ENCODE results near the gene STOX2.

DNA sequence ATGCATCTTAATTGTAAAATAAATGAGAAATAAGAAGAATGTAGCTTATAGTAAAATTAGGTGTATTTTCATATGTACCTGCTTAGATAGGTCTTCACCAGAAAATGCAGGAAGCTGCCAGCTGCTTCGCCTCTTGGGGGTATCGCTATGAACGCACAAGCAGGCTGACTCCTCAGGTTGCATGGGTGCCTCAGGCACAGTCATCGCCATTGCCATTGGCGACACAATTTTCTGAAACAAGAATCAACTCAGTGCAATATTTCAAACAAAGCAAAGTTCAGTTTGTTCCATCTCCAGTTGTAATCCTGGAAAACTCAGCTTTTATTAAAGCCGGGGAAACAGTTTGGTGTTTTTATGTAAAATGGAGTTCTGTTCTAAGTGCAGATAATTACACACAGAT lies 29.7 kb downstream of the STOX2 start:
- TF ChIP-seq POLR2AphosphoS5 (IDR thresholded peaks at IDR 0.05; ENCODE audit: low read length) (no peak), MTA2 (IDR thresholded peaks at IDR 0.05; ENCODE audit: low read depth) (no peak), FOXK2 (IDR thresholded peaks at IDR 0.05) (no peak), ZNF274 (IDR thresholded peaks at IDR 0.05; ENCODE audit: insufficient read depth, insufficient read length) (no peak), EP300 (IDR thresholded peaks at IDR 0.05; ENCODE audit: borderline replicate concordance in 1 of 2, control insufficient read depth in 1 of 2, low read depth in 2 of 2, low read length in 2 of 2) (no peak), SMAD1 (IDR thresholded peaks at IDR 0.05; ENCODE audit: low read depth, partially characterized antibody) (no peak), HDAC6 (IDR thresholded peaks at IDR 0.05; ENCODE audit: unreplicated experiment) (no peak)

All from GM12878 (cell line).